Thyroid gland (tissue), 4 donors: ENCODE data around the gene FLOT1.

ENCODE experiments used
- CTCF ChIP-seq, 6 experiments: fragments of 200-600 bp in 3 of 6; fragments of 450-650 bp in 3 of 6; sonication (generic) in 3 of 6; IDR thresholded peaks; one replicate each; pipeline ENCODE4 v1.5.1; 2016 to 2019; ENCODE audit warnings: antibody characterized with exemption in 6 of 6, mild to moderate bottlenecking in 2 of 6, inconsistent platforms in 1 of 6, moderate library complexity in 1 of 6
- POLR2A ChIP-seq, 2 donors: fragments of 450-650 bp; IDR thresholded peaks; one replicate each; pipeline ENCODE4 v1.6.1; 2017; ENCODE audit warnings: antibody characterized with exemption in 2 of 2, mild to moderate bottlenecking in 2 of 2, moderate library complexity in 1 of 2

GRCh38 chr6:30780642-30780920 is 38.1 kb upstream of the FLOT1 start:
- TF ChIP-seq CTCF (IDR thresholded peaks at IDR 0.05) (no peak), POLR2A (IDR thresholded peaks at IDR 0.05) (no peak)
